ENCODE results near the gene ZNF236. TPM values are rescaled to one million over a fixed set of nuclear protein-coding genes. Genes with fewer than 3 reads are reported as not detected.
A peak's percentile ranks its signal among the peaks of the same experiment; 100 is the strongest.

ZNF236 gene
- total and polyA plus RNA-seq, 5 experiments from 2014 or later: 4.6 to 25.6 (median 8.4) TPM

DNA sequence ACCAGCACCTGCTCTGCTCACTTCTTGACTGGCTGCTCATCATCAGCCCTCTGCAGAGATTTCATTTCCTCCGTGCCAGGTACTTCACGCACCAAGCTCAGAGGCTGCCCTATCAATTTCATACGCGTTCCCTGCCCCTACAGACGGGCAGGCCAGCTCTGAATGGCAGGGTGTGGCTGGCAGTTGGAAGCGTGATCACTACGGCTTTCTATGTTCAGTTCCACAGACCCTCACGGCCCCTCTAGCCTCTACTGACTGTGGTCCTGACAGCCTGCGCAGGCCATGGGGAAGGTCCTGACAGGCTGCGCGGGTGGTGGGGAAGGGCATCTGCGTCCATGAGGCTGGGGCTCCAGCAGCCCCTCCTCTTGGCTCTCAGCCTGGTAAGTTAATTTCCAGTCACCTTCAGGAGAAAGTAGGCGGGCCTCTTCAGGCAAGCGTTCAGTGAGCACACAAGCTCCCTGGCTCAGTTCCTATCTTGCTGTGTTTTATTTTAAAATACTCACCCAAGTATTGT is 154.8 kb downstream of the ZNF236 start:
- Mint-ChIP-seq H3K4me3 (no peak overlapping the region), H3K9me3 (no peaks in the 10 kb centered on the region), H3K27ac (no peak overlapping the region), H3K36me3 (peaks cover 0 to 2% (median 0%) of the 10 kb centered on the region in 3 donors), H3K27me3 (no peaks in the 10 kb centered on the region), H3K4me1 (peaks cover 0 to 19% (median 0%) of the 10 kb centered on the region in 4 donors)
- ATAC-seq (no peak), DNase-seq (no peak)
- POLR2A ChIA-PET: no interaction called here

DNA sequence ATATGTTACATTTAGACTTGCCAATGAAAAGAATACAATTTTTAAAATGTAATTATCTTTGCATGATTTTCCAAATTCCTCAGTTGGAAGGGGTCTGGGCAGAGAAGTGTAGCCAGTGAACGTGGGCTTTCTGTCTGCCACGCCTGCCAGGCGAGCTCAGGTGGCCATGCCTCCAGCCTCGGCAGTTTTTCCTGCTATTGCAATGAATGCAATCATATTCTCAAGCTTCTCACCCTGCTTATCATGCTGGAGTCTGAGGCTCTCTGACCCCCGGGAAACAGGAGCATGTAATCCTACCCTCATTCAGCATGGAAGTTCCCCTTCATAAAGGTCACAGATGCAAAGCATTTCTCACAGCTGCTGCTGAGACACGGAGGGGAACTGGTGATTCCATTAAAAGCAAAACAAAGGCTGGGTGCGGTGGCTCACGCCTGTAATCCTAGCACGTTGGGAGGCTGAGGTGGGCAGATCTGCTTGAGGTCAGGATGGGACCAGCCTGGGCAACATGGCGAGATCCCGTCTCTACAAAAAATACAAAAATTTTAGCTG is 155.4 kb downstream of the ZNF236 start:
- POLR2A ChIA-PET: no interaction called here
- ATAC-seq (no peak), DNase-seq (no peak)
- no peaks in the 10 kb centered on the region for H3K9me3 Mint-ChIP-seq
- no peaks in the 10 kb centered on the region for H3K36me3 Mint-ChIP-seq
- no peak overlapping the region for H3K4me3 Mint-ChIP-seq
- H3K27ac Mint-ChIP-seq: no peak overlapping the region
- peaks cover 0 to 19% (median 0%) of the 10 kb centered on the region in 4 donors for H3K4me1 Mint-ChIP-seq
- H3K27me3 Mint-ChIP-seq: no peaks in the 10 kb centered on the region

DNA sequence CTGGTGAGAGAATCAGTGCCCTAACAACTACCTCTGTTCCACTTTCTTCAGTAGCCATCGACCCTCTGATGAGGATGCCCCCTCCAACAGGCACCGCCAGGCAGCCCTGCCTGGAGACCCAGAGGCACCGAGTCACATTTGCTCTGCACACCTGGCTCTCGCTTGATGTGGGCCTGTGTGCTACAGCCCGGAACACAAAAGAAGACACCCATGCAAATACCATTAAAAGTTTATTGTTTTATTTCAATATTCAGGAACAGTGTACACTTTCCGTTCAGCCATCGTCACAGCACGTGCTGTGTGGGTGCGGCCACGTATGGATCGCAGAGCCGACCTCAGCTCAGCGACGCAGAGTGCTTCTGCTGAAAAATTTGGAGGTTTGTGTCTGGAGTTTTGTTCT is 156.3 kb downstream of the ZNF236 start:
- Mint-ChIP-seq H3K4me1 (peaks cover 4 to 26% (median 7%) of the 10 kb centered on the region in 4 donors), H3K27me3 (no peaks in the 10 kb centered on the region), H3K4me3 (no peak overlapping the region), H3K27ac (peak overlapping the region in 1 of 10 donors; percentile 28), H3K36me3 (no peaks in the 10 kb centered on the region), H3K9me3 (no peaks in the 10 kb centered on the region)
- DNase-seq (no peak), ATAC-seq (no peak)
- POLR2A ChIA-PET: no interaction called here

DNA sequence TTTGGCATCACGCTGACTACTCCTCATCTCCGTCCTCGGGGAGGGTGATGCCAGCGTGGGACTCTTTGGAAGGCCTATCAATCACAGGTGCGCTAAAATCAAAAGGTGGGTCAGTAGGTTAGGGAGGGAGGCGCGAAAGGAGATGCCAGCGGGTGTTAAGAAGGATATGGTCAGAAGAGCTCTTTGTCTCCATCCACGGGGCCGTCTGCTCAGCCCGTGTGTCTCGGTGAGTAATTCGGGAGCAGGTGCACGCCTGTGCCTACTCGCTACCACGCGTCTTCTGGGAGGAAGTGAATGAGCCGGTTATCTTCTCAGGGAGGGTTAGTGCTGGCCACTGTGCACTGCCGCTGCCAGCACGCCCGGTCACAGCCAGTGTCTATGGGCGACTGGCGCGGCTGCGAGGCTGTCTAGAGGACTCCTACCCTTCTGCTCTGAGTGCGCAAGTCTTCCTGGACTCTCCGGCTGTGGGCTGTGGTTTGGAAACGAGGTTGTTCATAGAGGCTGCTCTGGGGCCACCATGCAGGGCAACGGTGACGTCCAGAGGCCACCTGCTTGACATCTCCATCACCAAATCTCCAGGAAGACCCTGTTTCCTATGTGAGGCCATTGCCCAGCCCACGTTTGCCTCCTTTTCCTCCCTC is 156.9 kb downstream of the ZNF236 start:
- Mint-ChIP-seq H3K4me1 (peaks cover 4 to 26% (median 9%) of the 10 kb centered on the region in 4 donors), H3K27me3 (no peaks in the 10 kb centered on the region), H3K9me3 (no peaks in the 10 kb centered on the region), H3K27ac (peak overlapping the region in 2 of 10 donors; percentile 28 to 66), H3K36me3 (no peaks in the 10 kb centered on the region), H3K4me3 (peak overlapping the region in 2 of 10 donors; percentile 20 to 31)
- no peak for ATAC-seq
- POLR2A ChIA-PET: no interaction called here
- no peak for DNase-seq

DNA sequence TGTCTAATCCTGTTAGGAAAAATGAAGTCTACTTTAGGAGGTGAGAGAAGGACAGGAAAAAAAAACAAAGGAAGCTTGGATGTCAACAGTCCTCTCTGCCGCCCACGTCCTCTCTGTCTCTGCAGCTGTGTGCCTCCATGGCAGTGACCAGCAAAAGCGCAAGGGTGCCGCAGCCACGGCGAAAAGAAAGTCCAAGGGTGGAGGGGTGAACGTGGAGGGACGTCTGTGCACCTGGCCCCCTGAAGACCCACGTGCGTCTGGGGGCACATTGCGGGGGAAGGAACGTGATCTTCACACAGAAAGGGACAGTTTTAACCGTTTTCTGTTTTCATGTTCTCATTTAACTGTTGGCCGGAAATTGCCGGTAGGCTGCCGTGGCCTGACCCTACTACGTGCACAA is 157.5 kb downstream of the ZNF236 start:
- Mint-ChIP-seq H3K4me1 (peaks cover 4 to 26% (median 9%) of the 10 kb centered on the region in 4 donors), H3K36me3 (no peaks in the 10 kb centered on the region), H3K4me3 (no peak overlapping the region), H3K9me3 (no peaks in the 10 kb centered on the region), H3K27ac (peak overlapping the region in 2 of 10 donors; percentile 7 to 34), H3K27me3 (no peaks in the 10 kb centered on the region)
- POLR2A ChIA-PET: no interaction called here
- ATAC-seq (no peak), DNase-seq (no peak)

DNA sequence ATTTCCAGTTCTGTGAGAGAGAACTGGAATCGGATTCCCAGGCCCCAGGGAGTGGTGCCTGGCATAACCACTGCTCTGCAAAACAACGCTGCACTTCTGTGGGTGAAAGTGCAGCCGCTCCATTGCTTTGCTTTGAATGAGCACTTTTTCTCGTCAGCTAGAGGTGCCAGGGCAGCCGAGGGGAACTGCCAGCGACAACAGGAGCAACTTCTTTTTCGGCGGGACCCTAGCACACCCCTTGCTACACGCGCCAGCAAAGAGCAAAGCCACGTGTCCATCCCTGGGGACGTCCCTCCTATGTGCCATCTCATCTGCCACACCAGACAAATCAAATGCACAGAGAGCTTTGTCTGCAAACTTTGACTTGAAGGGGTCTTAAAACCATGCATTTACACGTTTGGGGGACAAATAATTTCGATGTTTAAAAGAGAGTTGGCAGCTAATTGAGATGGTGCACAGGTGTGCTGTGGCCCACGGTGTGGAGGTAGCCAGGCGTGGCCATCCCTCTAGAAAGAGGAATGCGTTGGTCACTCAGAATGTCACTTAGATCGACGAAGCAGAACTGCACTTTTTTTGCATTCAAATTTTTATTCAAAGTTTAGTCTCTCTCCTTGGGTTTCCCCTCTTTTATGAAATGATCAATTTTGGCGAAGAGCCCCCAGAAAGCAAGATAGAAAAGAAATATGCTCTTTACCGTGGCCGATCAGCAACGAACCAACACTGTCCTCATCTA is 158.5 kb downstream of the ZNF236 start:
- H3K4me1 Mint-ChIP-seq: peaks cover 4 to 26% (median 9%) of the 10 kb centered on the region in 4 donors
- no peak for ATAC-seq
- H3K9me3 Mint-ChIP-seq: no peaks in the 10 kb centered on the region
- H3K27me3 Mint-ChIP-seq: no peaks in the 10 kb centered on the region
- H3K27ac Mint-ChIP-seq: peak overlapping the region in 1 of 10 donors; percentile 26
- POLR2A ChIA-PET: no interaction called here
- H3K4me3 Mint-ChIP-seq: no peak overlapping the region
- H3K36me3 Mint-ChIP-seq: no peaks in the 10 kb centered on the region
- DNase-seq: no peak

DNA sequence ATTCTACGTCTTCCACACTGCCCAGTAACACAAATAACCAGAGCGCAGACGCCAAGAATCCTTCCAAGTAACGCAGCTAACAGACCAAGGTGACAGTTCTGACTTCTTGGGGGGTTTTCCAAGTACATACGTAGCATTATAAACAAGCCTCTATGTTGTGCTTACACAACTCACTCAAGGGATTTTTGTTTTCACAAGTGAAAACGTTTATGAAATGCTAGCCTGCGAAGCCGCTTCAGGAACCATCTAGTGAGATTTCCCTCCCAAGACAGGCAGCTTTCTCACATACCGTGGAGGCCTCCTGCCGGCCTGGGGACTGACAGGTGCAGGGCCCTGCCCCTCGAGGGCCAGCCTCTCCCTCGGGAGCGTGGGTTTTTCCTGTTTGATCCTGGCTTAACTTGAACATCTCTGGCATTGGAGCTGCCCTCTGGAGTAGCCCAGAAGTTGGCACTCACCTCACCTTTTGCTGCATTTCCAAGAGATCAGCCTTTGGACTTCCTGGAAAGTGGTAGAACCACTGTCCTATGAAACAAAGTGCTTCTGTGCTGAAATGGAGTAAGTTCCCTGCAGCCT is 159.1 kb downstream of the ZNF236 start:
- Mint-ChIP-seq H3K9me3 (no peaks in the 10 kb centered on the region), H3K4me1 (peaks cover 4 to 26% (median 9%) of the 10 kb centered on the region in 4 donors), H3K4me3 (no peak overlapping the region), H3K27me3 (no peaks in the 10 kb centered on the region), H3K36me3 (no peaks in the 10 kb centered on the region), H3K27ac (peak overlapping the region in 1 of 10 donors; percentile 26)
- DNase-seq (no peak), ATAC-seq (no peak)
- POLR2A ChIA-PET: interaction anchor here (0.6 kb wide), 1 partner anchor 12 kb away, joined by 3 read pairs; no protein-coding TSS in a partner anchor

DNA sequence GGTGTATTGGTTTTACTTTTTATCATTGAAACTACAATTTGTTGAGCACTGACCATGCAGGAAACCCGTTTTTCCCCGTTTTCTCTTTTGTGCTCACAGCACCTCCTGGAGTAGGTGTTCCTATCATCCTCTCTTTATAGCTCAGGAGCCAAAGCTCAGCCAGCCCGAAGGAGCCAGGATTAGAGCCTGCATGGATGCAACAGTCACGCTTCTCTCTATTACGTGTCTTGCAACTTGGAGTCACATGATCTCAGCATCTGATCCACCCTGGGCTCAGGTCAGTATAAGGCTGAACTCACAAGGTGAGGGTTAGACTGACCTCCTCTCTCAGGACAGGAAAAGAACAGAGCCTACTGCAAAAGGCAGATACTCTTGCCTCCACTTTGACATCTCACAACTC is 159.7 kb downstream of the ZNF236 start:
- no peaks in the 10 kb centered on the region for H3K36me3 Mint-ChIP-seq
- DNase-seq (no peak), ATAC-seq (no peak)
- H3K9me3 Mint-ChIP-seq: no peaks in the 10 kb centered on the region
- peaks cover 4 to 26% (median 9%) of the 10 kb centered on the region in 4 donors for H3K4me1 Mint-ChIP-seq
- POLR2A ChIA-PET: interaction anchor here (0.6 kb wide), 1 partner anchor 11 kb away, joined by 3 read pairs; no protein-coding TSS in a partner anchor
- H3K27me3 Mint-ChIP-seq: no peaks in the 10 kb centered on the region
- no peak overlapping the region for H3K4me3 Mint-ChIP-seq
- H3K27ac Mint-ChIP-seq: no peak overlapping the region

DNA sequence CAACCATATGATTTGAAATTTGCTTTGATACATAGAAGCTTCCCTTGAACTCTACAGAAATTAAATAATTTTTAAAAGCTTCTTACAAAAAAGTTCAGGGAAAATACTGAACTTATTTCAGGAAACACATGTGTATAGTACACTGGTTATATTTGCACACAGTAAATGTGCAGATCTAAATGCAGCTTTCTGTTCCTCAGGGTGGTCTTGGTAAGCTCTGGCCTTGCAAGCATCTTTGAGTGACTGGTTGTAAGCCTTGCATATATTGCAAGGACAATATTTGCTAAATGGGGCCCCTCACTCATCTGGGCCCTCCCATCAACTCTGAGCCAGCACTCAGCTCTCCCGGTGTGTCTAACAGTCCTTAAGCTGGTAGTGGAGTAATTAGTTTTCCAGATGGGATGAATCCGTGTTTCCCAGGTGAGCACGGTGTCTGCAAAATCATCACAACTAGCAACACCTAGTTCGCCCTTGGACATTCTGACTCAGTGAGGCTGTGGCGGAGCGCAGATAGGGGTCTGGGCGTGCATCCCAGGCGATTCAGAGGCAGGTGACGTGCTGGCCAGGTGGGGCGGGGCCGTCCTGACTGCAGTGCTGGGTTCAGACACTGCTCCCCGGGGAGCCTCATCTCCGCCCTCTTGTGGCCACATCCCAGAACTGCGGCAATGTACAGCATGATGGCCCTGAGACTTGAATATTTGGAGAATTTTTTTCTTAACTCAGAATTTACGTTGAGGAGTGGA is 160.7 kb downstream of the ZNF236 start:
- Mint-ChIP-seq H3K36me3 (no peaks in the 10 kb centered on the region), H3K4me1 (peaks cover 4 to 22% (median 9%) of the 10 kb centered on the region in 4 donors), H3K27ac (peak overlapping the region in 3 of 10 donors; percentile 34 to 55 (median 46)), H3K27me3 (no peaks in the 10 kb centered on the region), H3K4me3 (peak overlapping the region in 2 of 10 donors; percentile 43 to 50), H3K9me3 (no peaks in the 10 kb centered on the region)
- ATAC-seq: peak; percentile 98 to 99
- DNase-seq: peak; percentile 67 to 90 (median 80)
- POLR2A ChIA-PET: no interaction called here

DNA sequence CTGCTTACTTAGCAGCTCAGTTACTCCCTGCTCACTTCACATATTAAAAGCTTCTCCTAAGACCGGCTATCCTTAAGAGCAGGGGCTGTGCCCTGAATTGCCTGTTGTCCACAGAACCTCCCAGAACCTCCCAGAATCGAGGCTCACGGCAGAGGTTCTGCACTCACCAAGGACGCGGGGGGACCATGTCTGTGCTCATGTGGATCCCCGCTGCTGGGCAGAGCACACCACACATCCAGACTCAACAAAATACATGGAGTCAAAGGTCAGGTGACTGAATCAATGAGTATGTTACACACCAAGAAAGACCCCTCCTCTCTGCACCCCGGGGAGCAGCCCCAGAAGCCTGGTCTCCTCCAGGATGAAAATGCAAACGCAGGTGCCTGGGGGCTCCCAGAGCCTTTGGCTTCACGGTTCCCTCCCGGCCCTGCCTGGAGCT is 161.3 kb downstream of the ZNF236 start:
- H3K4me1 Mint-ChIP-seq: peaks cover 6 to 18% (median 9%) of the 10 kb centered on the region in 4 donors
- DNase-seq (no peak), ATAC-seq (peak; percentile 5 to 19)
- H3K36me3 Mint-ChIP-seq: no peaks in the 10 kb centered on the region
- POLR2A ChIA-PET: interaction anchor here (0.9 kb wide), 1 partner anchor 71 kb away, joined by 4 read pairs; no protein-coding TSS in a partner anchor
- no peaks in the 10 kb centered on the region for H3K27me3 Mint-ChIP-seq
- H3K9me3 Mint-ChIP-seq: no peaks in the 10 kb centered on the region
- peak overlapping the region in 2 of 10 donors; percentile 34 to 55 for H3K27ac Mint-ChIP-seq
- H3K4me3 Mint-ChIP-seq: no peak overlapping the region

DNA sequence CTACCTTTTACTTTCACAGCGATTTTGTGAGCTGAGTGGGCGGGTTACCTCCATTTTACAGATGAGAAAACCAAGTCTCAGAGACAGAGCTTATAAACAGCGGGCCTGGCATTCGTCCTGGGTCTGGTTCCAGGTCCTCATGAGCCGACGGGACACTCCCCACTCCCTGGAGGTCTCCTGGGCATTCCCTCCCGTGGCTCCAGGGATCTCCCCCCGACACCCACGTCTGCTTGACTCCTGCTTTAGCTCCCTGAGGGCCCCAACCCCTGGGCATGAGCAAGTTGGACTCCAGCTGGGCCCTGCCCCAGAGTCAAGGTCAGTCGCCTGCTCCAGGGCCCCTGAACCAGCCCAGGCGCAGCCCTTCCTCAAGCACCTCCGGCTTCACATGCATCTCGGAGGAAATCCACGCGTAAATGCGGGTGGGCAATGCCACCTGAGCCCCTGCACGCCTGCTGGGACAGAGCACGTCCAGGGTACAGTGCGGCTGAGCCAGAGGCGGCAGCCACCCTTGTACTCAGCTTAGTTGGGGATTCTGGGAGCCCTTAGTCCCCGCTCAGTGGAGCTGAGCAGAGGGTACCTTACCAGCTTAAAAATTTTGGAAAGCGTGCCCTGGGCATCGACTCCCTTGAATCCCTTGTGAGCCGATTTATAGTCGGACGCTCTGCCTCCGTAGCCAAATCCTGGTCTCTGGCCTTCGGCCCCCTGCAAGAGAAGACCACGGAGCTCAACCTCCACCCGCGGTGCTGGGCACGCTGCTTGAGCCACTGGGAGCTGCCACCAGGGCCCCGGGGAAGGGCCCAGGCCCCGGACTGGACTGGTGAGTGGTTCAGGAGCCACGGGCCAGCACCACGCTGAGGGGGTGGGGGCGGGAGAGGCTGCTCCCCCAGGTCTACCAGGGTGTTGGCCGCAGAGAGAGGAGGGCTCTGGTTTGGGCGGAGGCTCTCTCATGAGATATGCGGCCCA is 162.1 kb downstream of the ZNF236 start:
- H3K36me3 Mint-ChIP-seq: no peaks in the 10 kb centered on the region
- POLR2A ChIA-PET: interaction anchor here (0.9 kb wide), 1 partner anchor 70 kb away, joined by 4 read pairs; no protein-coding TSS in a partner anchor
- no peaks in the 10 kb centered on the region for H3K27me3 Mint-ChIP-seq
- no peak overlapping the region for H3K27ac Mint-ChIP-seq
- DNase-seq (no peak), ATAC-seq (no peak)
- H3K4me1 Mint-ChIP-seq: peaks cover 6 to 15% (median 9%) of the 10 kb centered on the region in 4 donors
- no peak overlapping the region for H3K4me3 Mint-ChIP-seq
- no peaks in the 10 kb centered on the region for H3K9me3 Mint-ChIP-seq

Measured in naive thymus-derived CD8-positive, alpha-beta T cell (primary cell).